Stomach (tissue), 4 donors: ENCODE results near the gene ABCA7.

ENCODE experiments used
- CTCF ChIP-seq, 7 experiments: fragments of 450-650 bp in 4 of 7; fragments of 200-600 bp in 3 of 7; sonication (generic) in 3 of 7; IDR thresholded peaks; one replicate each; pipeline ENCODE4 v1.5.1; 2016 to 2019; ENCODE audit warnings: antibody characterized with exemption in 7 of 7, control low read depth in 2 of 7, mild to moderate bottlenecking in 1 of 7
- EP300 ChIP-seq: sonication (generic); formaldehyde crosslinking; IDR thresholded peaks from one replicate; pipeline ENCODE4 v1.6.1; 2017; ENCODE audit warnings: antibody characterized with exemption
- POLR2A ChIP-seq, 4 donors: fragments of 450-650 bp; IDR thresholded peaks; one replicate each; pipeline ENCODE4 v1.6.1; 2016; ENCODE audit warnings: antibody characterized with exemption in 4 of 4, control low read depth in 2 of 4, mild to moderate bottlenecking in 1 of 4, moderate library complexity in 1 of 4
- POLR2AphosphoS5 ChIP-seq, 3 donors: sonication (generic); formaldehyde crosslinking; IDR thresholded peaks; one replicate each; pipeline ENCODE4 v1.6.1; 2016; ENCODE audit warnings: antibody characterized with exemption in 3 of 3

- TF ChIP-seq CTCF (IDR thresholded peaks at IDR 0.05) (no peak), POLR2A (IDR thresholded peaks at IDR 0.05) (no peak), EP300 (no peak), POLR2AphosphoS5 (IDR thresholded peaks at IDR 0.05) (no peak)
These were observed 43.3 kb downstream of the ABCA7 start for GRCh38 chr19:1082928-1083816.
